ENCODE results near the gene DNAJC13.
A peak's percentile ranks its signal among the peaks of the same experiment; 100 is the strongest.

DNAJC13 gene

GRCh38 chr3:132443421-132443820, 26.1 kb downstream of the DNAJC13 start:
- Histone ChIP-seq H3K9me3 (ENCODE audit: low read depth, low read length) (no peaks in the 10 kb centered on the region), H3K4me3 (no peak overlapping the region), H3K9ac (ENCODE audit: insufficient read length) (no peak overlapping the region), H3K27ac (no peak overlapping the region), H3K36me3 (ENCODE audit: insufficient read depth, low read length) (peaks cover 12% of the 10 kb centered on the region)
- TF ChIP-seq POLR2AphosphoS5 (IDR thresholded peaks at IDR 0.05; ENCODE audit: borderline replicate concordance, low read depth, low read length), result no peak
- no peak for TF ChIP-seq FOXP2 (optimal IDR thresholded peaks at IDR 0.05; ENCODE audit: control extremely low read depth, extremely low read length, insufficient read depth)
- TF ChIP-seq EZH2 (IDR thresholded peaks at IDR 0.05), result no peak
- DNase-seq (ENCODE audit: low read depth, low spot score), result no peak

DNA sequence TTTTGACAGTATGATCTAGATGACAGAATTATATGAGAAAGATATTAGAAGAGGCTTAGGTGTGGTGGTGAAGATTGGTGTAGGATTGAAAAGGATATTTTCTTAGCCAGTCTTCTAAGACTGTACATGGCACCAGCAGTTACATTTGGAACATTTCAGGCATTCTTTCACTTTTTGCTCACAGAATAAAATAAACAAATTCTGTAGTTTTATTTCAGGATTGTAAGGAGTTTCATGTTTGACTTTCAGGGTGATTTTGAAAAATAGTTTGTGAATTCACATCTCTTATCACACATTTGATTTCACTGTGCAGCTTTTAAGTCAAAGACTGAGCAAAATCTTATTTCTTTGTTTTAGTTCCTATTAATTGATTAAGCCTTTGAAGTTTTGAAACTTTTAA, 27.1 kb downstream of the DNAJC13 start:
- Histone ChIP-seq H3K4me3 (no peak overlapping the region), H3K9me3 (ENCODE audit: low read depth, low read length) (no peaks in the 10 kb centered on the region), H3K27ac (no peak overlapping the region), H3K36me3 (ENCODE audit: insufficient read depth, low read length) (peaks cover 12% of the 10 kb centered on the region), H3K9ac (ENCODE audit: insufficient read length) (no peak overlapping the region)
- TF ChIP-seq POLR2AphosphoS5 (IDR thresholded peaks at IDR 0.05; ENCODE audit: borderline replicate concordance, low read depth, low read length), result no peak
- no peak for TF ChIP-seq FOXP2 (optimal IDR thresholded peaks at IDR 0.05; ENCODE audit: control extremely low read depth, extremely low read length, insufficient read depth)
- TF ChIP-seq EZH2 (IDR thresholded peaks at IDR 0.05), result no peak
- no peak for DNase-seq (ENCODE audit: low read depth, low spot score)

DNA sequence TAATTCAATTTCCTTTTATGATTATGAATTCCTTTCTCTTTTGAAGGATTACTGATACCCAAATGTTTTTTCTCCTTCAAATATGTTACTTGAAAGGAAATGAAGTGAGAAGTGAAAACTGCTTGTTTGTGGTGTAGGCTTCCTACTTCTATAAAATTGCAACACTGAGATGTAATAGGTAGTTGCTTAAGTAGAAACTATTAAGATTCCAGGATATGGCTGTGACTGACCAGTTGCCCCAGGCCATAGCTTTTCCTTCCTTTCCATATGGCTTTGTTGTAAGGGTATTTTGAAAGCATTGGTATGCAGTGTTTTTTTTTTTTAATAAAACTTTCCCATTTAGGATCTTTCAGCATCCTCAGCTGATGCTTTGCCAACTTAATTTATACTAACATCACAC, 28.5 kb downstream of the DNAJC13 start:
- Histone ChIP-seq H3K4me3 (no peak overlapping the region), H3K9me3 (ENCODE audit: low read depth, low read length) (no peaks in the 10 kb centered on the region), H3K36me3 (ENCODE audit: insufficient read depth, low read length) (peaks cover 13% of the 10 kb centered on the region), H3K27ac (peak overlapping the region; percentile 20; the same call in 1 of the 2 replicates), H3K9ac (ENCODE audit: insufficient read length) (peak overlapping the region; percentile 16)
- TF ChIP-seq EZH2 (IDR thresholded peaks at IDR 0.05), result no peak
- TF ChIP-seq FOXP2 (optimal IDR thresholded peaks at IDR 0.05; ENCODE audit: control extremely low read depth, extremely low read length, insufficient read depth), result no peak
- no peak for TF ChIP-seq POLR2AphosphoS5 (IDR thresholded peaks at IDR 0.05; ENCODE audit: borderline replicate concordance, low read depth, low read length)
- DNase-seq (ENCODE audit: low read depth, low spot score), result peak; percentile 40

DNA sequence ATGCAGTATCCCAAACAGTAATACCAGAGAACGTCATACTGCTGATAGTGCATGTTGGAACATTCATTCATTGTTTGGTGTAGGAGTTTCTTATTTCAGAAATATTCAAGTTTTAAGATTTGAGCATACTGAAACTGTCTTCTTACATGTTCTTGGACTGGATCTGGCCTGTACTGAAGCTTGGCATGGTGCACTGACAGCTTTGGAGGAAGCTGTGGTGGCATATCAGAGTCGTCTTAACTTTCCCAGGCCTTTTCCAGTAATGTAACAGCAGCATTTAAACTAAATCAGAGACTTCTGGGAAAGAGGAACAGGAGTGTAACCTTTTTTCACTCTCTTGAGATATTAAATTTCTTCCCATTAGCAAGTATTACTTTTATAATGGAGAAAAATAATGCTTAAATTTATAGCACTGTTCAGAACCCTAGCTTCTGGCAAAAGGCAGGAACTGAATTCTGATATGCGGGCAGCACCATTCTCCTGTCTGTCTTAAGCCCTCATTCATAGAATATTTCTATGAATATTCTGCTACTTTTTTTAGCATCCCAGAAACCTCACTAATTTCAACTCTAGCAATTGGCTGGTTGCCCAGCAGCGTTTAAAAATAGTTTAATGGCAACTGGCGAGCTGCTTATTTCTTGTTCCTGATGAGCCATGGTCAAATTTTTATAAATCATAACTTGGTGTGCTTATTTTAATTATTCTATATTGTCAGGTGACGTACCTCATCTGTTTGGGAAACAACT, 31.1 kb downstream of the DNAJC13 start:
- no peak overlapping the region for H3K9ac ChIP-seq (ENCODE audit: insufficient read length)
- H3K9me3 ChIP-seq (ENCODE audit: low read depth, low read length), result no peaks in the 10 kb centered on the region
- H3K36me3 ChIP-seq (ENCODE audit: insufficient read depth, low read length), result peaks cover 26% of the 10 kb centered on the region
- TF ChIP-seq POLR2AphosphoS5 (IDR thresholded peaks at IDR 0.05; ENCODE audit: borderline replicate concordance, low read depth, low read length) (no peak), FOXP2 (optimal IDR thresholded peaks at IDR 0.05; ENCODE audit: control extremely low read depth, extremely low read length, insufficient read depth) (no peak), EZH2 (IDR thresholded peaks at IDR 0.05) (no peak)
- DNase-seq (ENCODE audit: low read depth, low spot score), result no peak
- no peak overlapping the region for H3K4me3 ChIP-seq
- H3K27ac ChIP-seq, result peak overlapping the region; percentile 1; the same call in 1 of the 2 replicates

- no peak overlapping the region for H3K4me3 ChIP-seq
- H3K9me3 ChIP-seq (ENCODE audit: low read depth, low read length), result no peaks in the 10 kb centered on the region
- H3K9ac ChIP-seq (ENCODE audit: insufficient read length), result no peak overlapping the region
- peaks cover 95% of the 10 kb centered on the region for H3K36me3 ChIP-seq (ENCODE audit: insufficient read depth, low read length)
- no peak for DNase-seq (ENCODE audit: low read depth, low spot score)
- TF ChIP-seq EZH2 (IDR thresholded peaks at IDR 0.05) (no peak), POLR2AphosphoS5 (IDR thresholded peaks at IDR 0.05; ENCODE audit: borderline replicate concordance, low read depth, low read length) (no peak), FOXP2 (optimal IDR thresholded peaks at IDR 0.05; ENCODE audit: control extremely low read depth, extremely low read length, insufficient read depth) (no peak)
- no peak overlapping the region for H3K27ac ChIP-seq
Measured at GRCh38 chr3:132456136-132456535, 38.8 kb downstream of the DNAJC13 start.

DNA sequence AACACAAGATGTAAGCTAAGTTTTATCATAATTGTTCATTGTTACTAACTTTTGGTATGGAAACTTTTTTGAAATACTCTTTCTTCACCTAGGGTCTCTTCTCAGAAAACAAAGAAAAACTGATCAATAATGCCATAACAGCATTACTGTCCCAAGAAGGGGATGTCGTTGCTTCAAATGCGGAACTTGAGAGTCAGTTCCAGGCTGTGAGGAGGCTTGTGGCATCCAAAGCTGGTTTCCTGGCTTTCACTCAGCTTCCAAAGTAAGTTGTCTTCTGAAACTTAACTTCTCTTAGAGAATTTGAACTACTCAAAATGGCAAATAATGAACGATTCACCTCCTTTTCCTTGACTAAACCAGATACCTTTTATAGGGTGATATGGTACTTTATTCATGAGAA, 39.3 kb downstream of the DNAJC13 start:
- DNase-seq (ENCODE audit: low read depth, low spot score), result no peak
- H3K9me3 ChIP-seq (ENCODE audit: low read depth, low read length), result no peaks in the 10 kb centered on the region
- H3K9ac ChIP-seq (ENCODE audit: insufficient read length), result no peak overlapping the region
- H3K36me3 ChIP-seq (ENCODE audit: insufficient read depth, low read length), result peaks cover 95% of the 10 kb centered on the region
- no peak overlapping the region for H3K27ac ChIP-seq
- TF ChIP-seq EZH2 (IDR thresholded peaks at IDR 0.05), result no peak
- no peak for TF ChIP-seq POLR2AphosphoS5 (IDR thresholded peaks at IDR 0.05; ENCODE audit: borderline replicate concordance, low read depth, low read length)
- TF ChIP-seq FOXP2 (optimal IDR thresholded peaks at IDR 0.05; ENCODE audit: control extremely low read depth, extremely low read length, insufficient read depth), result no peak
- no peak overlapping the region for H3K4me3 ChIP-seq

GRCh38 chr3:132457286-132457685, 40.0 kb downstream of the DNAJC13 start:
- H3K9me3 ChIP-seq (ENCODE audit: low read depth, low read length), result no peaks in the 10 kb centered on the region
- no peak overlapping the region for H3K9ac ChIP-seq (ENCODE audit: insufficient read length)
- no peak overlapping the region for H3K4me3 ChIP-seq
- TF ChIP-seq POLR2AphosphoS5 (IDR thresholded peaks at IDR 0.05; ENCODE audit: borderline replicate concordance, low read depth, low read length) (no peak), EZH2 (IDR thresholded peaks at IDR 0.05) (no peak), FOXP2 (optimal IDR thresholded peaks at IDR 0.05; ENCODE audit: control extremely low read depth, extremely low read length, insufficient read depth) (no peak)
- no peak for DNase-seq (ENCODE audit: low read depth, low spot score)
- no peak overlapping the region for H3K27ac ChIP-seq
- peaks cover 91% of the 10 kb centered on the region for H3K36me3 ChIP-seq (ENCODE audit: insufficient read depth, low read length)

- TF ChIP-seq POLR2AphosphoS5 (IDR thresholded peaks at IDR 0.05; ENCODE audit: borderline replicate concordance, low read depth, low read length), result no peak
- no peak for TF ChIP-seq FOXP2 (optimal IDR thresholded peaks at IDR 0.05; ENCODE audit: control extremely low read depth, extremely low read length, insufficient read depth)
- no peak for TF ChIP-seq EZH2 (IDR thresholded peaks at IDR 0.05)
- no peak for DNase-seq (ENCODE audit: low read depth, low spot score)
- no peak overlapping the region for H3K4me3 ChIP-seq
- H3K36me3 ChIP-seq (ENCODE audit: insufficient read depth, low read length), result peaks cover 86% of the 10 kb centered on the region
- no peak overlapping the region for H3K27ac ChIP-seq
- no peaks in the 10 kb centered on the region for H3K9me3 ChIP-seq (ENCODE audit: low read depth, low read length)
- no peak overlapping the region for H3K9ac ChIP-seq (ENCODE audit: insufficient read length)
Measured at GRCh38 chr3:132459551-132459950, 42.2 kb downstream of the DNAJC13 start.
